Measurements from ENCODE around the gene CREB5.

Gene CREB5

DNA sequence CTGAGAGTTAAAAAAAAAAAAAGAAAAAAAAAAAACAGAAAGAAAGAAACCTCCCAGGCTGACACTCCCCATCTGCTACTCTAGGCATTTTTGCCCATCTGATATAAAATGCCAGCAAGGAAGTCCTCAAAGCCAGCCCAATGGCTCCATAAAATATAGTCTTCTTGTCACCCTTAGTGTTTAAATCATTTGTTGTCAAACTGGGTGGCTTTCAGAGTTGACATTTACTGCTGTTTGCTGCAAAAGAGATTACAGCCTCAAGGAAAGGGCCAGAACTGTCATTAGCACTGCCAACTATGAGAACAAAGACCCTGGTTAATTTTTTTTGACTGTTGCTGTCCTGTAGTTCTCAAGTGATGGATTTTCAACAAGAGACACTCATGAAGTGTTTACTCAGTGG lies 459.3 kb downstream of the CREB5 start:
- H3K9ac ChIP-seq (ENCODE audit: low read length) = no peak overlapping the region
- no peaks in the 10 kb centered on the region for H3K27me3 ChIP-seq (ENCODE audit: control insufficient read depth, insufficient read depth, low read length)
- H3K9me3 ChIP-seq (ENCODE audit: control insufficient read depth, low read length) = no peaks in the 10 kb centered on the region
- H3K36me3 ChIP-seq (ENCODE audit: control insufficient read depth, insufficient read depth, low read length) = no peaks in the 10 kb centered on the region
- no peaks in the 10 kb centered on the region for H3K4me1 ChIP-seq (ENCODE audit: control insufficient read depth, insufficient read depth, low read length)
- H3K4me3 ChIP-seq (ENCODE audit: low read length) = no peak overlapping the region

DNA sequence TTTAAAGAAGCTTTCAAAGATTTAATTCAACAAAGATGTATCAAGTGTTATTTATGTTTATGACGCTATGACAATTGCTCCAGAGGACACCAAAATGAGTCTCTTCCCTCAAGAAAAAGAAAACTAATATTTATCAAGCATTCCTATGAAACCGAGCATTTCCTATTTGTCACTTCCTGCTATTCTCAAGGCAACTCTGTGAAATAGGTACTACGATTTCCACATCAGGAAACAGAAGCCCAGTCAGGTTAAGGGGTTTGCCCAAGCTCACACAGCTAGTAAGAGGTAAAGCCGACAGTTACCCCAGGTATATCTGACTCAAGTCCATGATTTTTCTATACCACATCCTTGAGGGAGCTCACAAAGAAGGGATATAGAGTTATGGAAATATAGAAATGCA lies 459.9 kb downstream of the CREB5 start:
- H3K4me1 ChIP-seq (ENCODE audit: control insufficient read depth, insufficient read depth, low read length) = no peaks in the 10 kb centered on the region
- H3K27me3 ChIP-seq (ENCODE audit: control insufficient read depth, insufficient read depth, low read length) = no peaks in the 10 kb centered on the region
- H3K9me3 ChIP-seq (ENCODE audit: control insufficient read depth, low read length) = no peaks in the 10 kb centered on the region
- H3K9ac ChIP-seq (ENCODE audit: low read length) = no peak overlapping the region
- H3K36me3 ChIP-seq (ENCODE audit: control insufficient read depth, insufficient read depth, low read length) = no peaks in the 10 kb centered on the region
- no peak overlapping the region for H3K4me3 ChIP-seq (ENCODE audit: low read length)

DNA sequence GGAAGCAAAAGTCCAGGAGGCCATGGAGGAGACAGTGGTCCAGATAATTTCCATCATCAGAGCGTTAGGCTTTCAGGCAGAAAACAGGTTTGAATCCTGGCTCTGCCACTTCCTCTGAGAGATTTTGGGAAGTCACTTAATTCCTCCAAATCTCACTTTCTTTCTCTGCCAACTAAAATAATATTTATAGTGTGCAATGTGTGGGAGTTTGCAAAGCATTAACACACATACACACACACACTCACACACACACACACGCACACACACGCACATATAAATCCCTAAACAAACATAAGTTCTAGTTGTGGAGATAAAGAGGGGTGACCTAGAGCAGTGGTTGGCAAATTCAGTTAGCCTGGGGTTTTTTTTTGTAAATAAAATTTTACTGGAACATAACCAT lies 461.0 kb downstream of the CREB5 start:
- Histone ChIP-seq H3K27me3 (ENCODE audit: control insufficient read depth, insufficient read depth, low read length) (no peaks in the 10 kb centered on the region), H3K4me1 (ENCODE audit: control insufficient read depth, insufficient read depth, low read length) (no peaks in the 10 kb centered on the region), H3K9ac (ENCODE audit: low read length) (no peak overlapping the region), H3K9me3 (ENCODE audit: control insufficient read depth, low read length) (no peaks in the 10 kb centered on the region), H3K36me3 (ENCODE audit: control insufficient read depth, insufficient read depth, low read length) (no peaks in the 10 kb centered on the region), H3K4me3 (ENCODE audit: low read length) (no peak overlapping the region)

DNA sequence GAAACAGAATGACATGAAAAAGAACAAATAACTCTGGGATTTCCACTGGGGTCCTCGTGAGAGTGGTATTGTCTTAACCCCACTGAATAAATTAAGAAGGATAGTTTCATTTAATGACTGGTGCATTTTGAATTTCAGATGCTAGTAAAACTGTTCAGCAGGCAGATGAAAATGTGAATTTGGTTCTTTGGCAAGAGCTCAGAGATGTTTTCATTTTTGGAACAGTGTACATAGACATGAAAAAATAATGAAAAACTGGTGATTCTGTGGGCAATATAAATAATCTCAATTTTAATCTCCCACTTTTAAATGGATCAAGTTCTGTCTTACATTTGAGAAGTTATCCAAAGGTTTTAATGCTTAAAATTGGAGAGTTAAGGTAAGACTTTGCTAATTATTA lies 461.7 kb downstream of the CREB5 start:
- no peaks in the 10 kb centered on the region for H3K36me3 ChIP-seq (ENCODE audit: control insufficient read depth, insufficient read depth, low read length)
- no peaks in the 10 kb centered on the region for H3K4me1 ChIP-seq (ENCODE audit: control insufficient read depth, insufficient read depth, low read length)
- H3K27me3 ChIP-seq (ENCODE audit: control insufficient read depth, insufficient read depth, low read length) = no peaks in the 10 kb centered on the region
- H3K9ac ChIP-seq (ENCODE audit: low read length) = no peak overlapping the region
- H3K9me3 ChIP-seq (ENCODE audit: control insufficient read depth, low read length) = no peaks in the 10 kb centered on the region
- H3K4me3 ChIP-seq (ENCODE audit: low read length) = no peak overlapping the region

Data from mucosa of stomach (tissue), 1 donor.